Measurements from ENCODE around the gene TNFRSF21.
"Not testable (repeated sequence)": the region's sequence is repeated elsewhere in the genome, so short reads cannot be mapped to it uniquely, and the experiment has no call there.

TNFRSF21 gene

GRCh38 chr6:47335466-47335865 is 25.8 kb upstream of the TNFRSF21 start:
- Histone ChIP-seq H3K4me3 (ENCODE audit: low read depth in 1 of 2, low read length in 1 of 2) (no peak overlapping the region), H3K27ac (no peak overlapping the region), H3K4me1 (ENCODE audit: control insufficient read depth in 1 of 2, insufficient read depth in 1 of 2, low read depth in 1 of 2, low read length in 1 of 2) (no peaks in the 10 kb centered on the region), H3K36me3 (no peaks in the 10 kb centered on the region), H3K27me3 (peaks cover 24% of the 10 kb centered on the region), H3K9me3 (no peaks in the 10 kb centered on the region)
- TF ChIP-seq CTCF (IDR thresholded peaks at IDR 0.05) = no peak

- no peaks in the 10 kb centered on the region for H3K4me1 ChIP-seq (ENCODE audit: control insufficient read depth in 1 of 2, insufficient read depth in 1 of 2, low read depth in 1 of 2, low read length in 1 of 2)
- H3K27me3 ChIP-seq = peaks cover 24% of the 10 kb centered on the region
- H3K4me3 ChIP-seq (ENCODE audit: low read depth in 1 of 2, low read length in 1 of 2) = no peak overlapping the region
- H3K27ac ChIP-seq = no peak overlapping the region
- H3K9me3 ChIP-seq = no peaks in the 10 kb centered on the region
- no peaks in the 10 kb centered on the region for H3K36me3 ChIP-seq
- TF ChIP-seq CTCF (IDR thresholded peaks at IDR 0.05) = no peak
Measured at GRCh38 chr6:47334334-47334733, 24.6 kb upstream of the TNFRSF21 start.

GRCh38 chr6:47328606-47329005 is 18.9 kb upstream of the TNFRSF21 start:
- not testable (repeated sequence) for H3K4me1 ChIP-seq (ENCODE audit: control insufficient read depth in 1 of 2, insufficient read depth in 1 of 2, low read depth in 1 of 2, low read length in 1 of 2); H3K9me3 ChIP-seq; H3K27ac ChIP-seq; H3K4me3 ChIP-seq (ENCODE audit: low read depth in 1 of 2, low read length in 1 of 2); H3K36me3 ChIP-seq; H3K27me3 ChIP-seq

- H3K27me3 ChIP-seq; H3K27ac ChIP-seq; H3K4me3 ChIP-seq (ENCODE audit: low read depth in 1 of 2, low read length in 1 of 2): not testable (repeated sequence)
Measured at GRCh38 chr6:47328139-47328538, 18.4 kb upstream of the TNFRSF21 start.

GRCh38 chr6:47323887-47324286 is 14.2 kb upstream of the TNFRSF21 start:
- Histone ChIP-seq H3K36me3 (no peaks in the 10 kb centered on the region), H3K4me1 (ENCODE audit: control insufficient read depth in 1 of 2, insufficient read depth in 1 of 2, low read depth in 1 of 2, low read length in 1 of 2) (no peaks in the 10 kb centered on the region), H3K4me3 (ENCODE audit: low read depth in 1 of 2, low read length in 1 of 2) (no peak overlapping the region), H3K27me3 (no peaks in the 10 kb centered on the region), H3K27ac (no peak overlapping the region), H3K9me3 (no peaks in the 10 kb centered on the region)
- no peak for TF ChIP-seq CTCF (IDR thresholded peaks at IDR 0.05)

More at GRCh38 chr6:47328139-47328538, 18.4 kb upstream of the TNFRSF21 start:
- not testable (repeated sequence) for H3K9me3 ChIP-seq; H3K4me1 ChIP-seq (ENCODE audit: control insufficient read depth in 1 of 2, insufficient read depth in 1 of 2, low read depth in 1 of 2, low read length in 1 of 2); H3K36me3 ChIP-seq

GRCh38 chr6:47323321-47323720 is 13.6 kb upstream of the TNFRSF21 start:
- Histone ChIP-seq H3K27me3 (no peaks in the 10 kb centered on the region), H3K9me3 (no peaks in the 10 kb centered on the region), H3K4me1 (ENCODE audit: control insufficient read depth in 1 of 2, insufficient read depth in 1 of 2, low read depth in 1 of 2, low read length in 1 of 2) (no peaks in the 10 kb centered on the region), H3K4me3 (ENCODE audit: low read depth in 1 of 2, low read length in 1 of 2) (no peak overlapping the region), H3K27ac (no peak overlapping the region), H3K36me3 (no peaks in the 10 kb centered on the region)
- TF ChIP-seq CTCF (IDR thresholded peaks at IDR 0.05) = no peak

GRCh38 chr6:47321577-47321976 is 11.9 kb upstream of the TNFRSF21 start:
- Histone ChIP-seq H3K27me3 (no peaks in the 10 kb centered on the region), H3K4me3 (ENCODE audit: low read depth in 1 of 2, low read length in 1 of 2) (no peak overlapping the region), H3K27ac (no peak overlapping the region), H3K4me1 (ENCODE audit: control insufficient read depth in 1 of 2, insufficient read depth in 1 of 2, low read depth in 1 of 2, low read length in 1 of 2) (no peaks in the 10 kb centered on the region), H3K36me3 (no peaks in the 10 kb centered on the region), H3K9me3 (no peaks in the 10 kb centered on the region)
- TF ChIP-seq CTCF (IDR thresholded peaks at IDR 0.05) = no peak

Data from neutrophil (primary cell).